B cell (primary cell): ENCODE data around the gene SPOCD1. TPM values are rescaled to one million over a fixed set of nuclear protein-coding genes. Genes with fewer than 3 reads are reported as not detected.

ENCODE experiments used
- ATAC-seq: fragments of 200-7000 bp; cut with Tn5 transposase; one replicate; pipeline ENCODE4 v1.10.0; 2021; ENCODE audit warnings: low read depth, mild to moderate bottlenecking, moderate number of reproducible peaks, moderate library complexity
- CTCF ChIA-PET: fragments of 350-600 bp; sonication (Branson Sonifier 250); formaldehyde crosslinking; loops from one replicate; lab custom pipeline; 2021; ENCODE audit warnings: antibody characterized with exemption, inconsistent platforms; lab: Charles Lee
- POLR2A ChIA-PET: fragments of 350-600 bp; sonication (Branson Sonifier 250); formaldehyde crosslinking; loops from one replicate; lab custom pipeline; 2021; ENCODE audit warnings: antibody characterized with exemption; lab: Charles Lee
- DNase-seq: peaks from one replicate; pipeline ENCODE4 v3.0.0; 2013
- H2AFZ ChIP-seq: 2 replicates; pipeline ENCODE4 v1.6.1; 2012; ENCODE audit warnings: mild to moderate bottlenecking, low read depth, low read length; ENCODE audit not compliant: insufficient read depth, poor library complexity, severe bottlenecking
- H3K27ac ChIP-seq, 2 donors: 1 replicate in 1 of 2; 2 replicates in 1 of 2; pipeline ENCODE4 v1.5.1; 2012 to 2013; ENCODE audit warnings: low read length in 2 of 2, mild to moderate bottlenecking in 2 of 2, moderate library complexity in 1 of 2
- H3K27me3 ChIP-seq, 4 experiments: fragments of 200-600 bp in 1 of 4; sonication (generic) in 1 of 4; replicated peaks in 1 of 4; 1 replicate in 2 of 4; 2 replicates in 2 of 4; pipeline versions ENCODE4 v1.6.1 to v1.7.0; 2013 to 2016; ENCODE audit warnings: low read length in 3 of 4, mild to moderate bottlenecking in 2 of 4, mixed read lengths in 1 of 4, moderate library complexity in 1 of 4; ENCODE audit not compliant: insufficient read depth in 4 of 4, control insufficient read depth in 3 of 4; ENCODE audit errors: control extremely low read depth in 1 of 4
- H3K36me3 ChIP-seq, 2 experiments: replicated peaks in 1 of 2; 1 replicate in 1 of 2; 2 replicates in 1 of 2; pipeline versions ENCODE4 v1.6.1 to v1.7.1; 2013; ENCODE audit warnings: low read length in 1 of 2; ENCODE audit not compliant: insufficient read depth in 2 of 2, control insufficient read depth in 1 of 2; ENCODE audit errors: control extremely low read depth in 1 of 2, extremely low read depth in 1 of 2
- H3K4me1 ChIP-seq, 2 donors: fragments of 200-600 bp in 1 of 2; sonication (generic) in 1 of 2; 1 replicate in 1 of 2; 2 replicates in 1 of 2; pipeline versions ENCODE4 v1.5.1 to v1.6.1; 2013 to 2017; ENCODE audit warnings: low read length in 2 of 2; ENCODE audit not compliant: control insufficient read depth in 2 of 2, insufficient read depth in 2 of 2
- H3K4me2 ChIP-seq: replicated peaks from 2 replicates; pipeline ENCODE3; 2012; ENCODE audit warnings: mild to moderate bottlenecking, low read depth, low read length; ENCODE audit not compliant: poor library complexity, severe bottlenecking
- H3K4me3 ChIP-seq, 5 experiments: fragments of 200-600 bp in 1 of 5; sonication (generic) in 1 of 5; 1 replicate in 3 of 5; 2 replicates in 2 of 5; pipeline versions ENCODE4 v1.5.1 to v1.7.0; 2011 to 2016; ENCODE audit warnings: low read length in 4 of 5, mild to moderate bottlenecking in 4 of 5, low read depth in 2 of 5, control low read depth in 1 of 5, moderate library complexity in 1 of 5; ENCODE audit not compliant: insufficient read depth in 1 of 5; ENCODE audit errors: control extremely low read depth in 1 of 5, extremely low read depth in 1 of 5
- H3K79me2 ChIP-seq: fragments of 200-600 bp; sonication (generic); one replicate; pipeline ENCODE4 v1.6.0; 2016; ENCODE audit warnings: low read length; ENCODE audit not compliant: control insufficient read depth, insufficient read depth
- H3K9ac ChIP-seq: fragments of 200-600 bp; sonication (generic); 2 replicates; pipeline ENCODE4 v1.6.1; 2017; ENCODE audit warnings: mild to moderate bottlenecking, low read length, moderate library complexity
- H3K9me3 ChIP-seq, 3 donors: one replicate each; pipeline versions ENCODE4 v1.6.1 to v1.7.1; 2013; ENCODE audit warnings: low read length in 2 of 3; ENCODE audit not compliant: control insufficient read depth in 2 of 3, insufficient read depth in 1 of 3; ENCODE audit errors: control extremely low read depth in 1 of 3
- H4K20me1 ChIP-seq: 2 replicates; pipeline ENCODE4 v1.6.0; 2012; ENCODE audit warnings: mild to moderate bottlenecking, low read length; ENCODE audit not compliant: insufficient read depth, control insufficient read depth, poor library complexity, severe bottlenecking
- H3K27ac Mint-ChIP-seq: one replicate; pipeline ENCODE4 v1.8.0; 2021; ENCODE audit warnings: mixed read lengths
- H3K27me3 Mint-ChIP-seq: one replicate; pipeline ENCODE4 v1.8.0; 2021; ENCODE audit warnings: mixed read lengths
- H3K4me1 Mint-ChIP-seq: one replicate; pipeline ENCODE4 v1.8.0; 2021; ENCODE audit warnings: mixed read lengths
- H3K4me3 Mint-ChIP-seq: one replicate; pipeline ENCODE4 v1.8.0; 2021; ENCODE audit warnings: mixed read lengths
- H3K9me3 Mint-ChIP-seq: one replicate; pipeline ENCODE4 v1.8.0; 2022; ENCODE audit warnings: mixed read lengths; ENCODE audit not compliant: insufficient read depth
- CTCF ChIP-seq: fragments of 200-600 bp; IDR thresholded peaks from one replicate; pipeline ENCODE4 v1.8.0; 2022; ENCODE audit warnings: antibody characterized with exemption, mild to moderate bottlenecking
- EZH2 ChIP-seq: IDR thresholded peaks from 2 replicates; pipeline ENCODE4 v1.6.1; 2012; ENCODE audit warnings: borderline replicate concordance, low read depth, mild to moderate bottlenecking, moderate library complexity, low read length; ENCODE audit not compliant: insufficient read depth, poor library complexity, severe bottlenecking
- WGBS: methylation state at CpG from one replicate; pipeline ENCODE4 v1.1.5; 2013; ENCODE audit warnings: missing lambda C conversion rate; ENCODE audit not compliant: insufficient coverage; 5-methylcytosine and 5-hydroxymethylcytosine counted together
- intact Hi-C: fragments of 100-400 bp; cut with micrococcal nuclease; formaldehyde crosslinking; loops from one replicate; pipeline ENCODE4 v1.10.0; 2022
- polyA plus RNA-seq: library from polyadenylated mRNA; depleted of rRNA; stranded (reverse); fragments of >200 nt; gene quantifications from 2 replicates; pipeline ENCODE4 v1.2.3, GENCODE V29; 2012
- total RNA-seq, 2 donors: library from RNA; stranded (reverse); fragments of 120-200 nt in 1 of 2; gene quantifications; 1 replicate in 1 of 2; 2 replicates in 1 of 2; pipeline versions ENCODE4 v1.2.3 to v1.2.4, GENCODE V29; 2013 to 2022

The SPOCD1 gene
- total and polyA plus RNA-seq, 2 donors (not counting 1 experiment from before 2014, with no cell fraction given) = not detected

- Histone ChIP-seq H2AFZ (no peak overlapping the region), H3K27ac (no peak overlapping the region), H3K9me3 (peaks cover 0 to 4% (median 0%) of the 10 kb centered on the region in 3 donors), H3K27me3 (no peaks in the 10 kb centered on the region), H3K79me2 (no peaks in the 10 kb centered on the region), H3K4me2 (no peak overlapping the region), H4K20me1 (no peaks in the 10 kb centered on the region), H3K4me3 (no peak overlapping the region), H3K4me1 (peaks cover 16 to 22% of the 10 kb centered on the region in 2 donors), H3K36me3 (no peaks in the 10 kb centered on the region), H3K9ac (no peak overlapping the region)
- intact Hi-C loops = no loop called here
- no peak overlapping the region for H3K4me3 Mint-ChIP-seq
- H3K27ac Mint-ChIP-seq = no peak overlapping the region
- ChIA-PET CTCF (interaction anchor here (1.0 kb wide), 1 partner anchor 132 kb away, joined by 3 read pairs; no protein-coding TSS in a partner anchor), POLR2A (no interaction called here)
- no peaks in the 10 kb centered on the region for H3K9me3 Mint-ChIP-seq
- TF ChIP-seq CTCF (no peak), EZH2 (no peak)
- 100% methylated on average over 6 of the region's 9 CpGs for WGBS
- H3K4me1 Mint-ChIP-seq = peaks cover 16% of the 10 kb centered on the region
- no peak for DNase-seq
- H3K27me3 Mint-ChIP-seq = no peaks in the 10 kb centered on the region
- no peak for ATAC-seq
These were observed 15.9 kb upstream of the SPOCD1 start for GRCh38 chr1:31831397-31832378.

GRCh38 chr1:31830511-31830910 lies 14.7 kb upstream of the SPOCD1 start:
- no peaks in the 10 kb centered on the region for H3K36me3 ChIP-seq
- H2AFZ ChIP-seq = no peak overlapping the region
- Mint-ChIP-seq H3K27ac (no peak overlapping the region), H3K27me3 (no peaks in the 10 kb centered on the region), H3K4me1 (peaks cover 20% of the 10 kb centered on the region), H3K9me3 (no peaks in the 10 kb centered on the region), H3K4me3 (no peak overlapping the region)
- H3K27ac ChIP-seq = no peak overlapping the region
- H3K4me1 ChIP-seq = peaks cover 18 to 25% of the 10 kb centered on the region in 2 donors
- ChIA-PET CTCF (no interaction called here), POLR2A (no interaction called here)
- DNase-seq (no peak), ATAC-seq (no peak)
- H3K9me3 ChIP-seq = peaks cover 0 to 4% (median 0%) of the 10 kb centered on the region in 3 donors
- H3K27me3 ChIP-seq = no peaks in the 10 kb centered on the region
- no peak overlapping the region for H3K4me2 ChIP-seq
- no peaks in the 10 kb centered on the region for H3K79me2 ChIP-seq
- WGBS = 97% methylated on average over 8 of the region's 8 CpGs
- H3K9ac ChIP-seq = no peak overlapping the region
- TF ChIP-seq CTCF (no peak), EZH2 (no peak)
- H4K20me1 ChIP-seq = no peaks in the 10 kb centered on the region
- no peak overlapping the region for H3K4me3 ChIP-seq
- intact Hi-C loops = no loop called here
